Lower leg skin (tissue), 4 donors: Measurements from ENCODE around the gene SESTD1. TPM values are rescaled to one million over a fixed set of nuclear protein-coding genes. Genes with fewer than 3 reads are reported as not detected.

ENCODE experiments used
- DNase-seq, 2 donors: peaks; one replicate each; pipeline ENCODE4 v3.0.0-alpha.2; 2019; ENCODE audit warnings: low spot score in 2 of 2
- H3K4me3 ChIP-seq: fragments of 200-600 bp; sonication (generic); 2 replicates; pipeline ENCODE4 v1.5.1; 2017; ENCODE audit warnings: mild to moderate bottlenecking, low read depth; ENCODE audit not compliant: poor library complexity, severe bottlenecking
- POLR2A ChIP-seq, 2 donors: fragments of 450-650 bp; IDR thresholded peaks; one replicate each; pipeline ENCODE4 v1.6.1; 2016 to 2017; ENCODE audit warnings: antibody characterized with exemption in 2 of 2, mild to moderate bottlenecking in 1 of 2, moderate library complexity in 1 of 2
- WGBS, 2 donors: methylation state at CpG; one replicate each; pipeline ENCODE4 v1.1.5; 2018; 5-methylcytosine and 5-hydroxymethylcytosine counted together
- intact Hi-C: fragments of 100-400 bp; cut with DNase I; formaldehyde crosslinking; loops from one replicate; pipeline ENCODE4 v1.15.0; 2023; ENCODE audit warnings: low total_unique reads
- total RNA-seq, 4 donors: library from RNA; depleted of rRNA; stranded (reverse); fragments of >200 nt; gene quantifications; one replicate each; pipeline ENCODE4 v1.1.0, GENCODE V29; 2016
- TF ChIP-seq, protein P1 (sequence below), 3 donors: fragments of 450-650 bp; IDR thresholded peaks; one replicate each; pipeline ENCODE4 v1.5.1; 2016; ENCODE audit warnings: antibody characterized with exemption in 3 of 3, mild to moderate bottlenecking in 3 of 3, moderate library complexity in 2 of 3

Gene SESTD1
- total RNA-seq, 4 donors from 2014 or later: 8.7 to 22.9 (median 11.8) TPM

DNA sequence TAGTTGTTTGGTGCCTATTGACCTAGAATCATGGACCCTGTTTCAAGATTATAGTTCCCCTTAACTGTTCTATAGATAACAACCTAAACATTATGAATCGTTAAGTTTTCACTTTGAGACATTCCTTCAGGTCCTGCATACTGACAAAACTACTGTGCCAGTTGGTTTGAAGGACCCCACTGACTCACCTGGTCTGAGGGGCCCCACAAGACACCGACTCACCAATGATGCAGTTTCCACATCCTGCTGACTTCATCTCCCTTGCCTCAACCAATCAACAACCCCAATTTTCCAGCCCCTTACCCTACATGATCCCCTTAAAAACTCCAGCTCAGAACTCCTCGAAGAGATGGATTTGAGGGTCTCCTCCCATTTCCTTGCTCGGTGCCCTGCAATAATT is 125.1 kb downstream of the SESTD1 start:
- DNase-seq: no peak
- H3K4me3 ChIP-seq: no peak overlapping the region
- TF ChIP-seq, protein P1, sequence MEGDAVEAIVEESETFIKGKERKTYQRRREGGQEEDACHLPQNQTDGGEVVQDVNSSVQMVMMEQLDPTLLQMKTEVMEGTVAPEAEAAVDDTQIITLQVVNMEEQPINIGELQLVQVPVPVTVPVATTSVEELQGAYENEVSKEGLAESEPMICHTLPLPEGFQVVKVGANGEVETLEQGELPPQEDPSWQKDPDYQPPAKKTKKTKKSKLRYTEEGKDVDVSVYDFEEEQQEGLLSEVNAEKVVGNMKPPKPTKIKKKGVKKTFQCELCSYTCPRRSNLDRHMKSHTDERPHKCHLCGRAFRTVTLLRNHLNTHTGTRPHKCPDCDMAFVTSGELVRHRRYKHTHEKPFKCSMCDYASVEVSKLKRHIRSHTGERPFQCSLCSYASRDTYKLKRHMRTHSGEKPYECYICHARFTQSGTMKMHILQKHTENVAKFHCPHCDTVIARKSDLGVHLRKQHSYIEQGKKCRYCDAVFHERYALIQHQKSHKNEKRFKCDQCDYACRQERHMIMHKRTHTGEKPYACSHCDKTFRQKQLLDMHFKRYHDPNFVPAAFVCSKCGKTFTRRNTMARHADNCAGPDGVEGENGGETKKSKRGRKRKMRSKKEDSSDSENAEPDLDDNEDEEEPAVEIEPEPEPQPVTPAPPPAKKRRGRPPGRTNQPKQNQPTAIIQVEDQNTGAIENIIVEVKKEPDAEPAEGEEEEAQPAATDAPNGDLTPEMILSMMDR (IDR thresholded peaks at IDR 0.05): no peak
- no peak for TF ChIP-seq POLR2A (IDR thresholded peaks at IDR 0.05)
- intact Hi-C loops: no loop called here
- 96 to 97% methylated on average over 4 of the region's 4 CpGs for WGBS, 2 donors

GRCh38 chr2:179137200-179137759 is 127.4 kb downstream of the SESTD1 start:
- intact Hi-C loops: no loop called here
- TF ChIP-seq, protein P1 (IDR thresholded peaks at IDR 0.05): no peak
- TF ChIP-seq POLR2A (IDR thresholded peaks at IDR 0.05): no peak
- no peak for DNase-seq
- H3K4me3 ChIP-seq: no peak overlapping the region
- WGBS, 2 donors: 45 to 55% methylated on average over 1 of the region's 1 CpG

GRCh38 chr2:179133016-179133415 is 131.6 kb downstream of the SESTD1 start:
- no peak for DNase-seq
- no peak overlapping the region for H3K4me3 ChIP-seq
- intact Hi-C loops: no loop called here
- TF ChIP-seq, protein P1 (IDR thresholded peaks at IDR 0.05): no peak
- no peak for TF ChIP-seq POLR2A (IDR thresholded peaks at IDR 0.05)
- 92 to 95% methylated on average over 1 of the region's 1 CpG for WGBS, 2 donors

DNA sequence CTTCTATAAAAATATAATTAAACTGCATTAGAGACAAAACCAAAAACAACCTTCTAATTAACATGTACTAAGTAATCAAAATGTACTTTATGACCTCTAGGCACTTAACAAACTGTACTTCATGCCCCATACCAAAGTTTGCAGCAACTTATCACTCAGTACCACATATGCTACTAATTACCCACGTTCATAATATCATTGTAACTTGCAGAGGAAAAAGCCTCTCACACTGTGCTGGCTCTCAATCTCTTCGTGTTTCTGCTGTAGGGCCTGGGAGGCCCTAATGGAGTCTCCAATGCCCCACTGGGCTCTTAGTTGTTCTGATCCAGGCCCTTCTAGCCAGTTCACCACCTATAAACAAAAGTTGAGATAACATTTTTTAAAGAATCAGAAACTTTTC is 132.6 kb downstream of the SESTD1 start:
- 45 to 59% methylated on average over 2 of the region's 2 CpGs for WGBS, 2 donors
- DNase-seq: no peak
- intact Hi-C loops: no loop called here
- no peak overlapping the region for H3K4me3 ChIP-seq
- TF ChIP-seq, protein P1 (IDR thresholded peaks at IDR 0.05): no peak
- no peak for TF ChIP-seq POLR2A (IDR thresholded peaks at IDR 0.05)

GRCh38 chr2:179130560-179130959 is 134.1 kb downstream of the SESTD1 start:
- DNase-seq: no peak
- TF ChIP-seq POLR2A (IDR thresholded peaks at IDR 0.05): no peak
- TF ChIP-seq, protein P1 (IDR thresholded peaks at IDR 0.05): no peak
- no peak overlapping the region for H3K4me3 ChIP-seq
- intact Hi-C loops: no loop called here

- no peak overlapping the region for H3K4me3 ChIP-seq
- 59 to 66% methylated on average over 1 of the region's 1 CpG for WGBS, 2 donors
- TF ChIP-seq, protein P1 (IDR thresholded peaks at IDR 0.05): no peak
- TF ChIP-seq POLR2A (IDR thresholded peaks at IDR 0.05): no peak
- intact Hi-C loops: no loop called here
- DNase-seq: no peak
Measured at GRCh38 chr2:179129574-179130238, 134.9 kb downstream of the SESTD1 start.
